Body of pancreas (tissue), 4 donors: ENCODE measurements around the gene CASP7.

ENCODE experiments used
- CTCF ChIP-seq, 7 experiments: fragments of 450-650 bp in 4 of 7; fragments of 200-600 bp in 3 of 7; sonication (generic) in 3 of 7; IDR thresholded peaks; one replicate each; pipeline ENCODE4 v1.5.1; 2016 to 2019; ENCODE audit warnings: antibody characterized with exemption in 7 of 7
- POLR2A ChIP-seq, 3 donors: fragments of 450-650 bp; IDR thresholded peaks; one replicate each; pipeline ENCODE4 v1.6.1; 2016; ENCODE audit warnings: antibody characterized with exemption in 3 of 3, mild to moderate bottlenecking in 2 of 3

GRCh38 chr10:113711142-113711541, 31.4 kb downstream of the CASP7 start:
- no peak for TF ChIP-seq CTCF (IDR thresholded peaks at IDR 0.05)
- no peak for TF ChIP-seq POLR2A (IDR thresholded peaks at IDR 0.05)
